GM19452 (cell line): Measurements from ENCODE around the gene YWHAH.

ENCODE experiments used
- ATAC-seq: cut with Tn5 transposase; IDR thresholded peaks from one replicate; pipeline ENCODE4 v1.9.1; 2021; ENCODE audit not compliant: unreplicated experiment

The YWHAH gene

DNA sequence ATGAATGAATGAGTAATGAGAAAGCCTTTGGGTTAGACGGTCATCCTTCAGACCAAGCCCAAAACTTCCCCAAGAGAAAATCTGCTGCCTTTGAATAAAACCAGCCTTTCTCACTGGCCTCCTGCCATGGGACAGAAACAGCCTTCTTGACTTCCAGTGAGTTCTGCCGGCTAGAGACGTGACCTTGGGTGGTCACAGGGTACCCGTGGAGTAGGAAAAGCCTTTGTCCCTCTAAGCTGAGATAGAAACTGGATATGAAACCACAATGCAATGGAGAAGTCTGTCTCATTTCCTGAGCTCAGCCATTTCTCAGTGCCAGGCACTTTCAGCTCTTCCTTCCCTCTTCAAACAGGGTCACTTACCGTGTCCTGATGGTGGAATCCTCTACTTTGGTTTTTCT is 21.2 kb upstream of the YWHAH start:
- no peak for ATAC-seq

DNA sequence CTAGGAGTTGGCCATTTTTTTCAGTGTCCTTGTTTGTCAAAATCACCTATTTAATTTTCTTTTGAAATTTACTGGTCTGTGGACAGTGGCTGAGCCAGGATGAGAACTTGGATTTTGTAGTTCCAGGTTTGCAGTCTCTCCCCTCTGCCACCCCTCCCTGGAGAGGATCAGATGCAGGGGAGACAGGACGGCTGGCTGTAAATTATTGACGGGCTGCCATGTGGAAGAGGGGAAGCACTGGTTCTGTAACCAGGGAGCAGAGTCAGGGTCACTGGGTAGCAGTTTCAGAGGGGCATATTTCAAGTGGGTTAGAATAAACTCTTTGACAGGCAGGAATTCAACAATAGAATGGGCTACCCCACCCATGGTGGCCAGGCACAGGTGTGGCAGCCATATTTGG is 20.6 kb upstream of the YWHAH start:
- no peak for ATAC-seq

DNA sequence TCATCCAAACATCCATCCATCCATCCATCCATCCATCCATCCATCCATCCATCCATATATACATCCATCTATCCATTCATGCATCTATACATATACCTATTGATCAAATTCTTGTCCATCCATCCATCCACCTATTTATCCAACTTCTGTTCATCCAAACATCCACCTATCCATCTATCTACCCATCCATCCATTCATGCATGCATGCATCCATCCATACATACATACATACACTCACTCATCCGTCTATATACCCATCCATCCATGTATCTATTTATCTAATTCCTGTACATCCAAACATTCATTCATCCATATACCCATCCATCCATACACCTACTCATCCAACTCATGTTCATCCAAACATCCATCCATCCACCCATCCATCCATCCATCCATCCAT is 19.3 kb upstream of the YWHAH start:
- no peak for ATAC-seq

DNA sequence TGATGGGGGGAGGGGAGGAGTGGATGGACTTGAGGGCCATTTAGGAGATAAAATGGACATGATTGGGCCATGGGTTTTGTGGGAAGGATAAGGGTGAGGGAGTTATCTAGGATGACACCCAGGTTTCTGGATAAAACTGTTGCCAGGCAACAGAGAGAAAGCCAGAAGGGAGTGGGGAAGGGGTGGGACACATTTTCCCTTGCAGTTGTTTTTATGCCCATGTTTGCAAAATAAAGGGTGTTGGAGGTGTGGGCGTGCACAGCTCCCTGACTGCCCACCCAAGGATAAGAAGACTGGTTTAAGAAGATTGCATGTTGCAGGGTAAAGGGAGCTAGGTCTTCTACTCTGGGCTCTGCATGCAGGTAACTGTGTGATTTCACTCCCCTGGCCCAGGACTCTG is 18.3 kb upstream of the YWHAH start:
- no peak for ATAC-seq

DNA sequence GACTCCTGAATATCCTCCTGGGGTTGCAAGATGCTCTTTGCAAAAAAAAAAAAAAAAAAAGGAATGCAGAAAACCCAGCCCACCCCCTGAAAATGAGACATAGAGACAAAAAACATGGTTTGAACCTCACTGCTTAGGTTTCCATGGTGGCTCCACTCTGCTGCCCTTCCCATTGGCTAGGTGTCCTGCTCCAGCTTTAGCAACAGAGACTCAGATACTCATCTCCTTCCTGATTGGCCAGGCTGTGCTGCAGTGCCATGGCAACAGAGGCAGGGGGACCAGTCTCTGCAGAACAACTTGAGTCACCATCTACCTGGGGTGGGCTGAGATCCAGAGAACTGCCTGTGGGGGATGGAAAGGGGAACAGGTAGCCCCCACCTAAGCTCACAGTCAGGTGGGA is 17.4 kb upstream of the YWHAH start:
- no peak for ATAC-seq

DNA sequence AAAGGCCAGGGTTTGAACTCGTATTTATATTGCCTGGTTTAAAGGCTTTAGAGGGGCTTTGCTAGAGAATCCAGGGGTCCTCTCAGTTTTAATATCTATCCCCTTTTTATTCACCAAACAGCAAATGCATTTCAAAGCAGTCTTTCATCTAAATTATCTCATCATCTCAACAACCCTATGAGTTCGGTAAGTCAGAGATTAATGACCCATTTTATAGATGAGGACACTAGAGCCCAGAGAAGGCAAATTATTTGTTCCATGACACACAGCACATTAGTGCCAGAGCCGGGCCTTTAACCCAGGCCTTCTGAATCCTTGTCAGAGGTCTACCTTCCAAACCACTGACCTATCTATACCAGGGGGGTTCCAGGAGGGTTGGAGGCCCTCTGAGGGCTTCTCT is 16.8 kb upstream of the YWHAH start:
- ATAC-seq: no peak

DNA sequence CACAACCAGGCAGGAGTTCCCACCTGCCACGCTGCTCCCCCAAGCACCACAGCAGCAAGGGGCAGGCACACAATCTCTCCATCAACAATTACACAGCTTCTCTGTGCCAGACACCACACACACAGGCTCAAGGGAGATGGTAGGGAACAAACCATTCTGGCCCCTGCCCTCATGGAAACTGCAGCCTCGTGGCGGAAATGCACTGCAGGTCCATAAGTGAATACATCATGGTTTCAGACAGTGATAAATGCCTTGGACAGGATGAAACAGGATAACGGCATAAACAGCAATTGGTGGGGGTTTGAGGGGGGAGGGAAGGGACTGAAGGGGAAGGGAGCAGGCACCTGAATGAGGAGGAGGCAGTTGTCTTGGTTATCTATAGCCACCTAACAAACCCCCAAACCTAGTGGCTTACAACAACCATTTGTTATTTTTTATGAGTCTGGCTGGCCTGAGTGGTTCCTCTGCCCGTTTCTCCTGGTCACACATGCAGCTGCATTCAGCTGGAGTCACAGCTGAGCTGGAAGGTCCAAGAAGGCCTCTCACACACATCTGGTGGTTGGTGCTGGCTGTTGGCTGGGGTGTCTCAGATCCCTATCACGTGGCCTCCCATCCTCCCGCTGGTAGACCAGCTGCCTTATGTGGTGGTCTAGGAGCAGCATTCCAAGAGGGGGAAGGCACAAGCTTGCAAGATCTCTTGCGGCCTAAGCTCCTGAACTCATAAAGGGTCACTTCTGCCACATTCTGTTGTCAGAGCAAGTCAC is 15.0 kb upstream of the YWHAH start:
- no peak for ATAC-seq

DNA sequence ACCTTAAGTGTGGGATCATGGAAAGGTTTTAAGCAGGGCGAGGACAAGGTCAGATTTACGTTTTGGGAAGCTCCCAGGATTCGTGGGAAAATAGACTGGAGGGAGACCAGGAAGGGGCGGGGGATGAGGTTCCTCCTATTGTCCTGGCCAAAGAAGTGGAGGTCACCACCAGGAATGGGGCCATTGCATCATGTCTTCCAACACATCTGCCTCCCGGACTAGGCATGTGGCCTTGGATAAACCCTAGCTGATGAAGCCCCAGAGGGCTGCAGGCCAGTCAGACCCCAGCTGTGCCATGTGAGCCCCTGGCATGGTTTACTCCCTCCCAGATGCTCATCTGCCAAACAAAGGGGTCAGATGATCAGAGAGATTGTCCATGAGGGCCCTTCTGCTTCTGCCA is 11.5 kb upstream of the YWHAH start:
- ATAC-seq: no peak

DNA sequence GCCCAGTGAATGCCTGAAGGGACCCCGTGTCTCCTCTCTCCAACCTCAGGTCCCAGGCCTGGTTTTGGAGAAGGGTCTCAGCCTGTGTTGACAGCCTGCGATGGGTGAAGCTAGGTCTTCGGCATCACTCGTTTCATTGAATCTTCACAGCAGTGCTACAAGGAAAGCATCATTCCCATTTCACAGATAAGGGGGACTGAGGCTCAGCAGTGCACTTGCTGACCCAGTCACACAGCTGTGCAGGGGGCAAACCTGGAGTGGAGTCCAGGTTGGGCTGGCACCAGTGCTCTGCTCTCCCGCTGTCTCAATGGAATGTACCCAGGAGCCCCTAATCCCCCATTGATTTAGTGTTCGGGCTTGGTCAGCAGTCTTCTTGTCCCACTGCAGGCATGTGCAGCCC is 10.9 kb upstream of the YWHAH start:
- ATAC-seq: no peak

DNA sequence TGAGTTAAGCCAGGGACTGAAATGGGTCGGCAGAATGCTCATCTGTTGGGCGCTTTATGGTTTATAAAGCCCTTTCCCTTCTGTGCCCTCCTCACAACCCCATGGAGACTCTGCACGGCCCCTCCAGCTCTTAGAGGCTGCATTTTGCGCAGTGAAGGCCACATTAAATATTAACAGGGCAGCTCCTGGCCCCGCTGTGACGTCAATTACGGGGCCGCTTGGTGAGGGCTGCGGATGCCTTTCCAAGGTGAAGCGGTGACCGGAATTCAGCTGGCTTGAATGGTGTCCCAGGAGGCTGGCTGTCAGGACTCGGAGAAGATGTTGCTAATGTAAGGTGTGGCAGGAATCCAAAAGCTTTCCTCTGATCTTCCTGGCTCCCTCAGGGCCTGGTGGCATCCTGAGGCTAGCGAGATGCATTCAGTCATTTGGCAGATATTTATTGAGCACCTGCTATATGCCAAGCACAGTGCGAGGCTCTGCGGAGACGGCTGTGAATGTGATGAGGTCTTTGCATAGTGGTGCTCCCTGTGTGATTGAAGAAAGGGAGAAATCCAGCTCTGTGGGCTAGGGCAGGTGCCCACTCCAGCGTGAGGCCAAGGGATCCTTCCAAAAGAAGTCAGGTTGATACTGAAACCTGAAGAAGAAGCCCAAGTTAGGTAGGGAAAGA is 10.4 kb upstream of the YWHAH start:
- ATAC-seq: no peak

DNA sequence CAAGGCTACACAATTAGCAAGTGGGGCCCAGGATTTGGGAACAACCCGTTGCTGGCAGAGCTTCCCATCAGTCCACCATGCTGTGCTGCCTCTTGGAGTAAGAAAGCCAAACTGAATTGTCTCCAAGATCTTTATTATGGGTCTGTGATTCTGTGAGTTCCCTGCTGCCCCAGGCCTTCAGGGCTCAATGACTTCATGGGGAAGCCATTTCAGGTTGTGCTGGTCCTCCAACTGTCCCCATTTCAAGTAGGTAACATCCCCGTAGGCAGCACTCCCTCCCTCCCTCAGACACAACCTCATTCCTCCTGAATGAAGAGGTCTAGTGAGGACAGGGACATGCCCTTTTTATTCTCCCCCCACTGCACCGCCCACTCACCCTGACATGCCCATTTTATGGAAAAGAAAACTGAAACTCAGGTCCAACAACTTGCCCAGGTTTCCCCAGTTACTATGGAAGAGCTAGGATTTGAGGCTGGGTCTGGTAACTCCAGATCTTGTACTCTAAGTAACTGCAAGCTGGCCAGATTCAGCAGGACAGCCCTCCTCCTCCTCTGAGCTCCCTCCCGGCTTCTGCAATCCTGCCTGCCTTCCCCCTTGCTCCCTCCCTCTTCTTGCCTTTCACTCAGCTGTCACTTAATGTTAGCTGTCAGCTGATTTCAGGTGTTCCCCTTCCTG is 8.2 kb upstream of the YWHAH start:
- ATAC-seq: no peak

DNA sequence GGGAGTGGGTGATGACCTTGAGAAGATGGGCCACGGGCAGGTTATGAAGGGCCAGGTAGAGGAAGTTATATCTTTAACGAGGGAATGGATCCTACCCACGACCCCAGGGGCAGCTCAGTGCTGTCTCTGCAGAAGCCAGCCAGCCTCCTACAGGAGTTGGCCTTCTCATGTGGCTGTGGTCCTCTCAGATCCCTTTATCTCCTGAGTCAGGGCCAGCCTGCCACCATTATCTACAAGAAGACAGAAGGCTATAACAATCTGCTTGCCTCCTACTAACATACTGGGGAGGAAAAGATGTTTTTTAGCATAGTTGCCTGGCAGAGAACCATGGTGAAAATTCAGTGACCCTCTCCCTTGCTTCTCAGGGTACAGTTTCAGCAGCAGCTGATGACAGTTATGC is 7.0 kb upstream of the YWHAH start:
- ATAC-seq: no peak

DNA sequence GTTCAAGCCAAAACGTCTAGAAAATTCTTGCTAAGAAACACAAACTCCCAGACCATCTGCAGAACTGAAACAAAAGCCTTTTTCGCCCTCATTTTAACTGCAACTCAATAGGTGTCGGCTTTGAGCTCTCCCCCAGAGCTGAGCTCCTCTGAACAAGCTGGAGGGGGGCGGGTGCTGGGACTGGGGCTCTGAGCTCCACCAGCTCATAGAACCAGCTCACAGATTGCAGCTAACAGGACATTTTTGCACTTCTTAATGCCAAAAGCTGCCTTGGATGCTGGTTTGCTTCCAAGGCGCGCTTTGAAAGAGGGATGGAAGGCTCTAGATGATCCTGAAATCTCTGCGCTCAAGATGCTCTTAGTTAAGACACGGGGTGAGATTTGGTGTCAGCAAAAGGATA is 6.0 kb upstream of the YWHAH start:
- ATAC-seq: no peak

DNA sequence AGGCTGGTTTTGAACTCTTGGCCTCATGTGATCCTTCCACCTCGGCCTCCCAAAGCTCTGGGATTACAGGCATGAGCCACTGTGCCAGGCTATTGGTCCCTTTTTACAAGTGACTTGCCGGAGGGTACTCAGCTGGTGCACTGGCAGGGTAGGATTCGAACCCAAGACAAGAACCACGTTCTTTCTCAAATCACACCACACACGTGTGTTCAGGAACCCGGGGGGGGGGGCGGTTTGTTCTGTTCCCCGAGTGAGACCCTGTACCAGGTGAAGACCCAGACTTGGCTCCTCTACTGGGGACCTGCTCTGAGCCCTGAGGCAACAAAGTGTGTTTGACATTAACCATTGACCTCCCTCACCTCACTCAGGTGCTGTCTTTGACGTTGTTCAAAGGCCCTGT is 3.8 kb upstream of the YWHAH start:
- no peak for ATAC-seq

DNA sequence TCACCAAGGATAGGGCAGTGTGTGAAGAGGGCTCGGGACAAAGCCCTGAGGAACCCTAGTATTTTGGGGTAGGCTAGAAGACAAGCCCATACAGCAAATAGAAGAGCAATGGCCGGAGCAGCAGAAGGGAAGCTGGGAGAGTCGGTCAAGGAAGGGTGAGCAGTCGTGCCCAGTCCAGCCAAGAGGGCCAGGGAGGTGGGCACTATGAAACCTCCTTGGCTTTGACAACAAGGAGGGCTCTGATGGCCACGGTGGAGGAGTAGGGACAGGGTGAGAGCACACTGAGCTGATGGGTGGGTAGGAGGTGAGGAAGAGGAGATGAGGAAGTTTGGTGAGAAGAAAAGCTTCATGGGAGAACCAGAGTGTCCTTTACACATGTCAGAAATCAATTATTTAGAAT is 2.2 kb upstream of the YWHAH start:
- ATAC-seq: no peak

DNA sequence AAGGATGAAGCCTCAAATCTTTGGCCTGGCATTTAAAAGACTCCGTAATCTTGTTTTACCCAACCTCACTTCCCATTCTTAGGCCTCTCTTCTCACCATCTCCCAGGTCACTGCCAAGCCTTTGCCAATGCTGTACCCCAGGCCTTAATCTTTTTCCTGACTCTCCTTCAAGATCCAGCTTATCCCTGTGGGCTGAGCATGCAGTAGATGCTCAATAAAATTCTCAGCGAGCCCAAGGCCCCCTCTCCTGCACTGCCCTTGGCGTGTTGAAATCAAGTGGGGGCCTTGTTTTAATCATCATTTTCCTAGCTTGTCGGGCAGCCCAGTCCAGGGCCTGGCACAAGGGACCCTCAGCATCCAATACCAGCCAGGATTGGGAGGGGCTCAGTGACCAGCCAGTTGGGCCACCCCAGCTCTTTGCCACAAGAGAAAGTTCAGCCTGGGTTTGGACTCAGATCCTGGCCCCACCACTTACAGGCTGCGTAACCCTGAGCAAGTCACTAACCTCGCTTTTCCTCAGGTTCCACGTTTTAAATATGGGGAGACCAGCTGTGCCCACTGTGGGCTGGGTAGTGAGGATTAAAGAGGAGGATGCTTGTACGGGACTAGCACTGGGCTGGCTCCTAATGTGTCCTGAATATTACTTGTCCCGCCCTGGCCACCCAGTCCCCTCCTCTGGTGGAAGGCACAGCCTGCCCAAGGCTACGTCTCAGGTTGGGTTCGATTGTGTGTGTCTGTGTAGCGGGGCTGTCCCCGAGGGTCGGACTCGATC is 943 bp upstream of the YWHAH start:
- no peak for ATAC-seq

DNA sequence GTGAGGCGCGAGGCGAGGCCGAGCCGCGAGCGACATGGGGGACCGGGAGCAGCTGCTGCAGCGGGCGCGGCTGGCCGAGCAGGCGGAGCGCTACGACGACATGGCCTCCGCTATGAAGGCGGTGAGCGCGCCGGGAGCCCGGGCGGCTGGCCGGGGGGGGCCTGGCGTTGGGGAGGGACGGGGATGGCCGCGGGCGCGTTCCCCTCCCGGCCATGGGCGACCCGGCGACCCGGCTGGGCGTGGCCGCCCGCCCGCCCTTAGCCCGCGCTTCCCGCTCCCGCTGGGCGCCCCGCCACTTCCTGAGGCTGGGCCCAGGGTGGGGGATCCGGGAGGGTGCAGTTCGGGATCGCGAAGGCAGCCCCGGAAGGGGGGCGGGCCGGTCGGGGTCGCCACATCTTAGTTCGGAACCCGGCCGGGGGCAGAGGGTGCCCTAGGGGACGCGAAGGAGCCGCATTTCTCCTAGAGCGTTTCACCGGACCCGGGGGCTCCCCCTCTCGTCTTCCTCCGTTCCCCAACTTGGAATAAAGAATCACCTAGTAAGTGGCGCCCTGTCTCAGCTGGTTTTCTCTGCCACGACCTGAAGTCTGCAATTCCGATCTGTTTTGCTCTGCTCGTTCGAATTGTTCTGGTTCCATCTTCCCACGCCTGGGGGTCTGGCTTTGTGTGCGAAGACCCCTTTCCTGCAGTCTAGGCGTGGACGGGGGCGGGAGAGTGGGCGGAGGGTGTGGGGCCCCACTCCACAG is 536 bp downstream of the YWHAH start:
- ATAC-seq: peak; percentile 31

DNA sequence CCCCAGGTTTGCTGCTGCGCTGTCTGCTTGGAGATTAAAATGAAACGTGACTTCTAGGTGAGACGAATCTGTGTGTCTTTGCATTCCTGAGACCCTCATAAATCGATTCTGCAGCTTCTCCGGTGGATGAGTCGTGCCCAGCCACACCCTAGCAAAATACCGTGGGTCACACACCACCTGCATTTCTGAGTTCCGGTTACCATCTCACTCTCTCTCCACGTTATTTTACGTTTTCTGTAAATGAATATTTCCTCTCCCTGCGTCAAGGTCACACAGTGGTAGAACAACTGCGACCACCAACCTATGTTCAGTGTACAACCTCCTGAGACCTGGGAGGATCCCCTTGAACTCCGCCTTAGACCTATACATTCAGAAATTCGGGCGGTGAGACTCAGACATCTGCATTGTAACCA is 1.1 kb downstream of the YWHAH start:
- no peak for ATAC-seq

DNA sequence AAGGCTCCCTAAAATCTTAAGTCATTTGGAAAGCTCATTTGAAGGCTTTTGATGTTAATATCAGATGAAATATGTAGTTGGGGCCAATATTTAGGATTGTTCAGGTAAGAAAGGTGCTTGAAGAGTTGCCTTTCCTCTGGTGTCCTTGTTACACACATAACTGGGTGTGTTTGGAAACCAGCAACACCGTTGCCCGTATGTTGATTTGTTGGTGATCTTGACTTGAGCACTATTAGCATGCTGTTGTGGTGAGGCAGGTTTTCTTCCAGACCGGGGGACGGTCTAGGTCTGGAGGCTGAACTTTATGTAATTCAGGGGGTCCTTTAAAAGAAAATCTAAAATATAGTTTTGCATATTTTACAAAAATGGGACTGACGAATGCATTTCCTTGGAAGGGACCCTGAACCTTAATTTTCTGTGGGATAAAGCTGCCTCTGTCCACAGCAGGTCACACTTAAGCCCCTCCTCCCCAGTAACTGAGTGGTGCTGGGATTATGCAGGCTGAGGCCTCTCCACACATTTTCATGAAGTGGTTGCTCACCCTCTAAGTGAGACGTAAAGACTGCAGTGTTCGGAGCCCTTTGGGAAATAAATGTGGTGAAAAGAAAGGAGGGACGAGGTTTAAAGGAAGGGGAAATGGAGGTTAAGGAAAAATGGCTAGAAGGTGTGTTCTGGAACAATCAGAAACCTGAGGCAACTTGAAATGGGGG is 1.8 kb downstream of the YWHAH start:
- ATAC-seq: no peak

DNA sequence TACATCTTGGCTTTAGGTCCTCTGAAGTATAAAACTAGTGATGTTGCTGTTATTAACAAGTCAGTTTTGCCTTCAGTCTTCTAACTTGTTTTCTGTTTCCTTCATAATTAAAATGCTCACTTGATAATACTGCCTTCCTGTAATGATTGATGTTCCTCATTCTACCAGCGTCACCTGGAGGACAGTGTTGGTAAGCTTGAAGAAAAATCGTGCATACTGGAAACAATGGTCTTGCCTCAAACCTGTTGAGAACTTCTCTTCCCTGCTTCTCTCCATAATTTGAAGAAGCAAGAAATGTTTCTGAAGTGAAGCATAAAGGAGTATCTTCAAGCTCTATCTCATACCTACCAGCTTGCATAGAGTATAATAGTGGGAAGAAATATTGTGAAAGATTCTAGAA is 3.0 kb downstream of the YWHAH start:
- no peak for ATAC-seq
